HFFc6 (cell line): Measurements from ENCODE around the gene P4HA2. TPM values are rescaled to one million over a fixed set of nuclear protein-coding genes. Genes with fewer than 3 reads are reported as not detected.

Source experiments
- DNase-seq: peaks from one replicate; pipeline ENCODE4 v3.0.0-alpha.2; 2018
- H3K27ac Mint-ChIP-seq: 2 replicates; pipeline ENCODE4 v1.8.0; 2020; ENCODE audit warnings: mild to moderate bottlenecking, mixed read lengths
- H3K27me3 Mint-ChIP-seq: 2 replicates; pipeline ENCODE4 v1.8.0; 2021; ENCODE audit warnings: mild to moderate bottlenecking, moderate library complexity, mixed read lengths; ENCODE audit not compliant: insufficient read depth
- H3K36me3 Mint-ChIP-seq: 2 replicates; pipeline ENCODE4 v1.8.0; 2021; ENCODE audit warnings: low read depth, mixed read lengths
- H3K4me1 Mint-ChIP-seq: 2 replicates; pipeline ENCODE4 v1.8.0; 2020; ENCODE audit warnings: low read depth, mixed read lengths
- H3K4me3 Mint-ChIP-seq: 2 replicates; pipeline ENCODE4 v1.8.0; 2020; ENCODE audit warnings: mild to moderate bottlenecking, moderate library complexity, mixed read lengths
- H3K9me3 Mint-ChIP-seq: 2 replicates; pipeline ENCODE4 v1.8.0; 2020; ENCODE audit warnings: mild to moderate bottlenecking, mixed read lengths
- CTCF ChIP-seq: fragments of 200-600 bp; sonication (generic); IDR thresholded peaks from 2 replicates; pipeline ENCODE4 v1.5.0; 2021; ENCODE audit warnings: antibody characterized with exemption, mild to moderate bottlenecking
- total RNA-seq, 6 experiments: library from RNA; stranded (reverse); fragmentation: NEBNext Ultra II Directional; extraction: Animal tissue kit (Norgen Biotek cat#: 25700); gene quantifications; 2 replicates in 1 of 6; 3 replicates in 5 of 6; pipeline ENCODE4 v1.2.3, GENCODE V29; 2021

The P4HA2 gene
- total RNA-seq, 6 experiments from 2014 or later = 136 to 198 (median 142) TPM

GRCh38 chr5:132206782-132207181 lies 20.9 kb downstream of the P4HA2 start:
- peaks cover 38% of the 10 kb centered on the region for H3K4me1 Mint-ChIP-seq
- no peak for TF ChIP-seq CTCF

GRCh38 chr5:132205385-132206125 lies 22.1 kb downstream of the P4HA2 start:
- no peak for DNase-seq
- H3K4me1 Mint-ChIP-seq = peaks cover 48% of the 10 kb centered on the region
- H3K9me3 Mint-ChIP-seq = no peaks in the 10 kb centered on the region
- no peaks in the 10 kb centered on the region for H3K27me3 Mint-ChIP-seq
- no peak overlapping the region for H3K27ac Mint-ChIP-seq
- H3K36me3 Mint-ChIP-seq = peaks cover 58% of the 10 kb centered on the region
- TF ChIP-seq CTCF = no peak
- H3K4me3 Mint-ChIP-seq = no peak overlapping the region

More at GRCh38 chr5:132206782-132207181, 20.9 kb downstream of the P4HA2 start:
- no peaks in the 10 kb centered on the region for H3K9me3 Mint-ChIP-seq
- no peak overlapping the region for H3K4me3 Mint-ChIP-seq
- no peak overlapping the region for H3K27ac Mint-ChIP-seq
- no peak for DNase-seq
- no peaks in the 10 kb centered on the region for H3K27me3 Mint-ChIP-seq
- peaks cover 52% of the 10 kb centered on the region for H3K36me3 Mint-ChIP-seq

GRCh38 chr5:132204371-132205135 lies 23.1 kb downstream of the P4HA2 start:
- Mint-ChIP-seq H3K27me3 (no peaks in the 10 kb centered on the region), H3K9me3 (no peaks in the 10 kb centered on the region), H3K4me1 (peaks cover 48% of the 10 kb centered on the region), H3K36me3 (peaks cover 58% of the 10 kb centered on the region), H3K27ac (peak overlapping the region; percentile 46), H3K4me3 (no peak overlapping the region)
- no peak for DNase-seq
- TF ChIP-seq CTCF = no peak

- H3K27me3 Mint-ChIP-seq = no peaks in the 10 kb centered on the region
- peaks cover 53% of the 10 kb centered on the region for H3K36me3 Mint-ChIP-seq
- H3K4me3 Mint-ChIP-seq = no peak overlapping the region
- no peaks in the 10 kb centered on the region for H3K9me3 Mint-ChIP-seq
- DNase-seq = no peak
- TF ChIP-seq CTCF = no peak
- H3K27ac Mint-ChIP-seq = peak overlapping the region; percentile 70
- H3K4me1 Mint-ChIP-seq = peaks cover 42% of the 10 kb centered on the region
Measured at GRCh38 chr5:132203916-132204315, 23.7 kb downstream of the P4HA2 start.

- H3K27me3 Mint-ChIP-seq = no peaks in the 10 kb centered on the region
- peak; percentile 55 for DNase-seq
- TF ChIP-seq CTCF = no peak
- H3K4me1 Mint-ChIP-seq = peaks cover 39% of the 10 kb centered on the region
- H3K36me3 Mint-ChIP-seq = peaks cover 50% of the 10 kb centered on the region
- peak overlapping the region; percentile 70 for H3K27ac Mint-ChIP-seq
- no peaks in the 10 kb centered on the region for H3K9me3 Mint-ChIP-seq
- H3K4me3 Mint-ChIP-seq = no peak overlapping the region
Measured at GRCh38 chr5:132203464-132203818, 24.2 kb downstream of the P4HA2 start.
